Gastroesophageal sphincter (tissue), 3 donors: ENCODE data around the gene SPAG4.

ENCODE experiments used
- CTCF ChIP-seq, 4 experiments: fragments of 200-600 bp in 2 of 4; fragments of 450-650 bp in 2 of 4; sonication (generic) in 1 of 4; IDR thresholded peaks; one replicate each; pipeline ENCODE4 v1.5.1; 2017 to 2019; ENCODE audit warnings: antibody characterized with exemption in 4 of 4, mild to moderate bottlenecking in 2 of 4, moderate library complexity in 2 of 4
- EP300 ChIP-seq: sonication (generic); formaldehyde crosslinking; IDR thresholded peaks from one replicate; pipeline ENCODE4 v1.6.1; 2017; ENCODE audit warnings: antibody characterized with exemption, mild to moderate bottlenecking
- POLR2A ChIP-seq, 2 donors: fragments of 450-650 bp; IDR thresholded peaks; one replicate each; pipeline ENCODE4 v1.6.1; 2017; ENCODE audit warnings: antibody characterized with exemption in 2 of 2, mild to moderate bottlenecking in 2 of 2, moderate library complexity in 1 of 2
- POLR2AphosphoS5 ChIP-seq: sonication (generic); formaldehyde crosslinking; IDR thresholded peaks from one replicate; pipeline ENCODE4 v1.6.1; 2017; ENCODE audit warnings: antibody characterized with exemption

- TF ChIP-seq EP300 (no peak), POLR2A (IDR thresholded peaks at IDR 0.05) (no peak), CTCF (IDR thresholded peaks at IDR 0.05) (no peak), POLR2AphosphoS5 (no peak)
Observed at GRCh38 chr20:35582741-35583404, 32.8 kb upstream of the SPAG4 start.
